GM12865 (cell line): ENCODE results near the gene SUSD6.
A peak's percentile ranks its signal among the peaks of the same experiment; 100 is the strongest.

Source experiments
- DNase-seq: peaks from one replicate; pipeline ENCODE4 v3.0.0; 2010; ENCODE audit warnings: low read depth
- H3K4me3 ChIP-seq: 2 replicates; pipeline ENCODE4 v1.5.1; 2011; ENCODE audit warnings: mild to moderate bottlenecking, low read depth, low read length, control low read depth
- CTCF ChIP-seq: IDR thresholded peaks from 2 replicates; pipeline ENCODE4 v1.5.1; 2011; ENCODE audit warnings: low read length, control low read depth, low read depth, inconsistent platforms; ENCODE audit not compliant: insufficient read depth; ENCODE audit errors: missing control alignments

The SUSD6 gene

GRCh38 chr14:69613312-69614073, 2.1 kb downstream of the SUSD6 start:
- no peak for TF ChIP-seq CTCF
- peak; percentile 39 for DNase-seq
- H3K4me3 ChIP-seq, result peak overlapping the region; percentile 61

GRCh38 chr14:69614592-69614991, 3.2 kb downstream of the SUSD6 start:
- peak; percentile 81 for DNase-seq
- no peak for TF ChIP-seq CTCF
- peak overlapping the region; percentile 61 for H3K4me3 ChIP-seq

GRCh38 chr14:69615121-69615495, 3.7 kb downstream of the SUSD6 start:
- DNase-seq, result no peak
- peak overlapping the region; percentile 61 for H3K4me3 ChIP-seq

GRCh38 chr14:69615496-69616407, 4.4 kb downstream of the SUSD6 start:
- peak overlapping the region; percentile 61 for H3K4me3 ChIP-seq
- no peak for TF ChIP-seq CTCF
- peak; percentile 96 for DNase-seq

More at GRCh38 chr14:69615121-69615495, 3.7 kb downstream of the SUSD6 start:
- no peak for TF ChIP-seq CTCF

GRCh38 chr14:69616408-69616773, 5.0 kb downstream of the SUSD6 start:
- no peak for DNase-seq
- TF ChIP-seq CTCF, result no peak
- peak overlapping the region; percentile 26 for H3K4me3 ChIP-seq

- TF ChIP-seq CTCF, result no peak
- DNase-seq, result no peak
- no peak overlapping the region for H3K4me3 ChIP-seq
Observed at GRCh38 chr14:69617796-69618195, 6.4 kb downstream of the SUSD6 start.
